ENCODE measurements around the gene ADCY4.

ADCY4 gene

DNA sequence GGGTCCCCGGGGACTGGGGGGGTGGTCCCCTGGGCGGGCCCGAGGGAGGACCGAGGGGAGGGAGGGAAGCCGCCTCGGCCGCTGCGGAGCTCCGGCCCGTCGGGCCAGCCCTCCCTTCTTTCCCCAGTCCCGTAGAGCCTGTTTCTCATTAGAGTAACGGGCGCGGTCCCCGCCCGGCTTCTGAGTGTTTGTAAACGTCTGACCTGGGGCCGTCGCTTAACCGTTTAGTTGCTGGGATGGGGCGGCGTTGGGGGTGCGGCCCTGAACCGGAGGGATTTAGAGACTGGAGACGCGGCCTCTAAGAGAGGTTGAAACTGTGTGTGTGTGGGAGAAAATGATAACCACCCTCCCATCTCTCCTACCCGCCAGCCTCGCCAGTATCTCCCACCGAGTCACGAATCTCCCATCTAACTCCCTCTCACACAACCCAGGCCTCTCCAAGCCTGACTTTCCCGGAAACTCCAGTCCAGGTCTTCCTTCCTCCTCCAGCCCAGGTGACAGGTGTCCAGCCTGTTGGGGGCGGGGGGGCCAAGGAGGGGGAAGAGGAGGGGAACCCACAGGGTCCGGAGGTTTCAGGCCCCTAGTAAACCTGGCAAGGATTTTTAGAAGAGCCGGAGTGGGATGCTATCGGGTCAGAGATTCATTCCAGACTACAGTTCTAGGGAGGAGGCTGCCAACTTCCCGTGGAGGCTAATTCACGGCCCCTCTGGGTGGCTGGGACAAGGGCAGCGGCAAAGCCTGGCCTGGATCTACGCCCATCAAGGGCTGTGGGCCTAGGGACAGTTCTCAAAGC, 32.0 kb upstream of the ADCY4 start:
- WGBS, 2 experiments = 0% methylated on average over 38 to 40 of the region's 40 CpGs
- H3K4me1 ChIP-seq (ENCODE audit: control insufficient read depth, insufficient read depth, low read length) = peaks cover 4% of the 10 kb centered on the region
- H3K4me3 ChIP-seq (ENCODE audit: insufficient read depth, low read depth, low read length) = peak overlapping the region; percentile 90
- peaks cover 3% of the 10 kb centered on the region for H3K36me3 ChIP-seq (ENCODE audit: control insufficient read depth, insufficient read depth, low read length)
- peaks cover 10% of the 10 kb centered on the region for H3K27me3 ChIP-seq (ENCODE audit: control insufficient read depth, insufficient read depth, low read length, poor library complexity, severe bottlenecking)
- no peaks in the 10 kb centered on the region for H3K9me3 ChIP-seq (ENCODE audit: control insufficient read depth, low read length)
- peak overlapping the region; percentile 93 for H3K27ac ChIP-seq (ENCODE audit: insufficient read depth, low read depth, low read length, poor library complexity, severe bottlenecking)

DNA sequence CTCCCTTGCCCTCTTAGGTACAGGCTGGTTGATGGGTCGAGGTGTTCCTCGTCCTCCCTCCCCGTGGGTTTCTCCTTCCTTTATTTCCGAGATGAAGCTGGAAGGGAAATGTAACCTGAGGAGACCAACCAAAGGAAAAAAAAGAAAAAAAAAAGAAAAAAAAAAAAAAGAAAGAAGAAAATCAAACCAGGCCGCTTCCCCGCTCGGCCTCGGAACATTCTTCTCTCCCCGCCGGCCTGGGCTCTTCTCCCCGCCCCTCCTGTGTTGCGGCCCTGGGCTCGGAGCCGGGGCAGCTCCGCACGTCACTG, 31.5 kb upstream of the ADCY4 start:
- Histone ChIP-seq H3K27me3 (ENCODE audit: control insufficient read depth, insufficient read depth, low read length, poor library complexity, severe bottlenecking) (peaks cover 15% of the 10 kb centered on the region), H3K4me1 (ENCODE audit: control insufficient read depth, insufficient read depth, low read length) (peaks cover 4% of the 10 kb centered on the region), H3K27ac (ENCODE audit: insufficient read depth, low read depth, low read length, poor library complexity, severe bottlenecking) (peak overlapping the region; percentile 93), H3K9me3 (ENCODE audit: control insufficient read depth, low read length) (no peaks in the 10 kb centered on the region), H3K4me3 (ENCODE audit: insufficient read depth, low read depth, low read length) (peak overlapping the region; percentile 90), H3K36me3 (ENCODE audit: control insufficient read depth, insufficient read depth, low read length) (no peaks in the 10 kb centered on the region)
- 0% methylated on average over 15 to 16 of the region's 16 CpGs for WGBS, 2 experiments

DNA sequence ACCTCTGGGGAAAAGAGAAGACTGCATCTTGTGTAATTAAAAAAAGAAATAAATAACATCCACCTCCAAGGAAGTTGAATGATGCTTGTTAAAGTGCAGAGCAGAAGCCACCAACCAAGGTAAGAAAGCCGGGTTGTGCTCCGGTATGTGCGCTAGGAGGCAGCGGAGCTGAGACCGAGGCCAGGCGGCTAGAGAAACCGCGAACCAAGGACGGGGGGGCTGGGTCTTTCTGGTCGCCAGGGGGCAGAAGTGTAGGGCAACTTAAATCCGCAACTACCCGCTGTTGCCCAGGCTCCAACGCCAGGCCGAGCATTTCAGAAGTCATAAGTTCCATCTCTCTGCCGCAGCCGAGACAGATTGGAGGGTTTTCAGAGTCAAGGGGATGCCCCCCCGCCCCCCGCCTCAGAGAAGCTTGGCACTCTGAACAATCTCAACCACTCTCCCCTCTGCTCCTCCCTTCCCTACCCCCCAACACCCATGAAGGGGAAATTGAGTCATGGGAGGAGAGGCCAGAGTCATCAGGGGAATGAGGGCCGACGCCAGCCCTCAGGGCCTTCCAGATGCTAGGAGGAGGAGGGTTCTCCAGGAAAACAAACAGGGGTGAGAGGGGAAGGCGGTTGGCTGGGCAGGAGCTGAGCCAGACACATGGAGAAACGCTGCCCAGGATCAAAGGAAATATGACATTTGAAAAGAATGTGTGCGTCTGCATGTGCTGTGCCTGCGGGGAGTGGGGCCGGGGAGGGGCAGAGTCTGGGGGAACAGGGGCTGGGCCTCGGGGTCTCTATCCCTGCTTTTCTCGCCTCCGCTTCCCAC, 30.9 kb upstream of the ADCY4 start:
- H3K27ac ChIP-seq (ENCODE audit: insufficient read depth, low read depth, low read length, poor library complexity, severe bottlenecking) = no peak overlapping the region
- H3K27me3 ChIP-seq (ENCODE audit: control insufficient read depth, insufficient read depth, low read length, poor library complexity, severe bottlenecking) = peaks cover 21% of the 10 kb centered on the region
- no peaks in the 10 kb centered on the region for H3K9me3 ChIP-seq (ENCODE audit: control insufficient read depth, low read length)
- no peaks in the 10 kb centered on the region for H3K36me3 ChIP-seq (ENCODE audit: control insufficient read depth, insufficient read depth, low read length)
- H3K4me3 ChIP-seq (ENCODE audit: insufficient read depth, low read depth, low read length) = peak overlapping the region; percentile 90
- 1 to 2% methylated on average over 27 to 28 of the region's 28 CpGs for WGBS, 2 experiments
- peaks cover under 1% of the 10 kb centered on the region for H3K4me1 ChIP-seq (ENCODE audit: control insufficient read depth, insufficient read depth, low read length)

DNA sequence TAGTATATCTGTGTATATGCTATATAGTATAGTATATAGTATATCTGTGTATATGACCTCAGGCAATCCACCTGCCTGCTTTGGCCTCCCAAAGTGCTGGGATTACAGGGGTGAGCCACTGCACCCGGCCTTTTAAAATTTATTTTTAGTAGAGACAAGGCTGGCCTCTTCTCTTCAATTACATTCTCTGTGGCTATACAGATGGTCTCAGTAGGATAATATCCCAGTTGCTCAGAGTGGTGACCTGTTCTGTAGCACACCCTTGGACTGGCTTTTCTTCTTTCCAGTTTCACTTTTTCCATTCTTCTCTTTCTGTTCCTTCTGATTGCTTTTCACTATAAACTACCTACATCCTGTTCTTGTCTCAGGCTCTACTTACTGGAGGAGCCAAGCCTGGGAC, 30.0 kb upstream of the ADCY4 start:
- WGBS, 2 experiments = 86 to 92% methylated on average over 1 of the region's 1 CpG
- Histone ChIP-seq H3K27ac (ENCODE audit: insufficient read depth, low read depth, low read length, poor library complexity, severe bottlenecking) (no peak overlapping the region), H3K36me3 (ENCODE audit: control insufficient read depth, insufficient read depth, low read length) (no peaks in the 10 kb centered on the region), H3K9me3 (ENCODE audit: control insufficient read depth, low read length) (no peaks in the 10 kb centered on the region), H3K27me3 (ENCODE audit: control insufficient read depth, insufficient read depth, low read length, poor library complexity, severe bottlenecking) (peaks cover 25% of the 10 kb centered on the region), H3K4me1 (ENCODE audit: control insufficient read depth, insufficient read depth, low read length) (no peaks in the 10 kb centered on the region), H3K4me3 (ENCODE audit: insufficient read depth, low read depth, low read length) (no peak overlapping the region)

DNA sequence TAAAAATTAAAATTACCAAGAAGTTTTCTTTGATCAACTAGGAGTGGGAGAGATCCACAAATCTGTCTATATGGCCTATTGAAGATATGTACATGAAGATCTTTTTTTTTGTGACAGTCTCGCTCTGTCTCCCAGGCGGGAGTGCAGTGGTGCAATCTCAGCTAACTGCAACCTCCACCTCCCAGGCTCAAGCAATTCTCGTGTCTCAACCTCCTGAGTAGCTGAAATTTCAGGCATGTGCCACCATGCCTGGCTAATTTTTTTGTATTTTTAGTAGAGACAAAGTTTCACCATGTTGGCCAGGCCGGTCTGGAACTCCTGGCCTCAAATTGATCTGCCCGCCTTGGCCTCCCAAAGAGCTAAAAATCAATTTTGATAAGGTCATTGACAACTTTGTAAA, 28.5 kb upstream of the ADCY4 start:
- Histone ChIP-seq H3K36me3 (ENCODE audit: control insufficient read depth, insufficient read depth, low read length) (no peaks in the 10 kb centered on the region), H3K27ac (ENCODE audit: insufficient read depth, low read depth, low read length, poor library complexity, severe bottlenecking) (no peak overlapping the region), H3K9me3 (ENCODE audit: control insufficient read depth, low read length) (no peaks in the 10 kb centered on the region), H3K4me1 (ENCODE audit: control insufficient read depth, insufficient read depth, low read length) (no peaks in the 10 kb centered on the region), H3K4me3 (ENCODE audit: insufficient read depth, low read depth, low read length) (no peak overlapping the region), H3K27me3 (ENCODE audit: control insufficient read depth, insufficient read depth, low read length, poor library complexity, severe bottlenecking) (peaks cover 25% of the 10 kb centered on the region)
- 80 to 84% methylated on average over 5 of the region's 5 CpGs for WGBS, 2 experiments

DNA sequence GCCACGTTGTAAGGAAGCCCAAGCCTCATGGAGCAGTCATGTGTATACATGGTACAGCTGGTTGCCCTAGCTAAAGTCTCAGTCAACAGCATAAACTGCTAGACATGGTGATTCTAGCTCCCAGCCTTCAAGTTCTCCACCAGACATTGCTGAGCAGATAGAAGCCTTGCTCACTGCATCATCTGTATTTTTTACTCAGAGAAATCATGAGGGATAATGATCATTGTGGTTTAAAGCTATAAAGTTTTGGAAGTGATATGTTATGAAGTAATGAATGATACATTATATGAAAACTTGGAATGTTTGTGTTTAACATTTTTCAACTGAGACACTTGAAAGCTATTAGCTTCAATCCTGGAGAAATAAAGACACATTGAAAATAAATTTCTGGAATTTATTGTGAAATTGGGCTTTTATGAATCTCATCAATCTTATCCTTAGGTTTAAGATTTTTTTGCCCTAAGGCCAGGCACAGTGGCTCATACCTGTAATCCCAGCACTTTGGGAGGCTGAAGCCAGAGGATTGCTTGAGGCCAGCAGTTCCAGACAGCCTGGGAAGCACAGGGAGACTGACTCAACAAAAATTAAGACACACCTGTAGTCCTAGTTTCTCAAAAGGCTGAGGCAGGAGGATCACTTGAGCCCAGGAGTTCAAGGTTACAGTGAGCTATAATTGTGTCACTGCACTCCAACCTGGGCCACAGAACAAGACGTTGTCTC, 27.5 kb upstream of the ADCY4 start:
- no peaks in the 10 kb centered on the region for H3K4me1 ChIP-seq (ENCODE audit: control insufficient read depth, insufficient read depth, low read length)
- H3K27ac ChIP-seq (ENCODE audit: insufficient read depth, low read depth, low read length, poor library complexity, severe bottlenecking) = no peak overlapping the region
- H3K27me3 ChIP-seq (ENCODE audit: control insufficient read depth, insufficient read depth, low read length, poor library complexity, severe bottlenecking) = peaks cover 25% of the 10 kb centered on the region
- H3K9me3 ChIP-seq (ENCODE audit: control insufficient read depth, low read length) = no peaks in the 10 kb centered on the region
- H3K4me3 ChIP-seq (ENCODE audit: insufficient read depth, low read depth, low read length) = no peak overlapping the region
- 30 to 46% methylated on average over 1 to 2 of the region's 2 CpGs for WGBS, 2 experiments
- H3K36me3 ChIP-seq (ENCODE audit: control insufficient read depth, insufficient read depth, low read length) = no peaks in the 10 kb centered on the region

DNA sequence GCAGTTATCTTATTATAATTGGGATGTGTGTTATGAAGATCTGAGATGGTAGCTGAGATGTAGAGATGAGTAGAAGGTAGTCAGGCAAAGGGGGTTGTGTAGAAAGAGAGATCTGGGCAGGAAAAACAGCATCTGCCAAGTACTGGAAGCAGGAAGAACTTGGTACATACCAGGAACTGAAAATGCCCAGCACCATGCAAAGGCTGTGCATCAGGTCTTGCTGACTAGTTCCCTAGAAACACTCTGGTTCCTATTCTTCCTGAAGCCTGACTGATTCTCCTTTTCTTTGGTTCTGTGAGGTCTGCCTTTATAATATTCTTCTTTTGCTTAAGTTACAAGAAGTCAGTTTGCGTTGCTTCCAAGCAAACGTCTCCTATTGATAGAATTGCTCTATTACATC, 26.5 kb upstream of the ADCY4 start:
- no peaks in the 10 kb centered on the region for H3K4me1 ChIP-seq (ENCODE audit: control insufficient read depth, insufficient read depth, low read length)
- H3K27ac ChIP-seq (ENCODE audit: insufficient read depth, low read depth, low read length, poor library complexity, severe bottlenecking) = no peak overlapping the region
- peaks cover 25% of the 10 kb centered on the region for H3K27me3 ChIP-seq (ENCODE audit: control insufficient read depth, insufficient read depth, low read length, poor library complexity, severe bottlenecking)
- WGBS, 2 experiments = 84 to 100% methylated on average over 1 to 2 of the region's 2 CpGs
- no peak overlapping the region for H3K4me3 ChIP-seq (ENCODE audit: insufficient read depth, low read depth, low read length)
- no peaks in the 10 kb centered on the region for H3K9me3 ChIP-seq (ENCODE audit: control insufficient read depth, low read length)
- no peaks in the 10 kb centered on the region for H3K36me3 ChIP-seq (ENCODE audit: control insufficient read depth, insufficient read depth, low read length)

DNA sequence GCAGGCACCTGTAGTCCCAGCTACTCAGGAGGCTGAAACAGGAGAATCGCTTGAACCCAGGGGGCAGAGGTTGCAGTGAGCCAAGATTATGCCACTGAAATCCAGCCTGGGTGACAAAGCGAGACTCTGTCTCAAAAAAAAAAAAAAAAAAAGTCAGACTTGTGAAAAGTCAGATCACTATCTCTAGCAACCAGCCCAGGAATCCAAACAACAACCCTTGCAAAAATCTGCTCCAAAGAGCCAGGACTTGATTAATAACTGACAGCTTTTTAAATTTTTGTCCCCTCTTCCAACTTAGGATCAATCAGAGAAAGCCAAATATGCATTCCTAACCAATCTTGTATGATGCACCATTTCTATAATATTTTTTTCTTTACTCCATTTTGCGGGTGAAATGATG, 25.4 kb upstream of the ADCY4 start:
- no peak overlapping the region for H3K27ac ChIP-seq (ENCODE audit: insufficient read depth, low read depth, low read length, poor library complexity, severe bottlenecking)
- no peaks in the 10 kb centered on the region for H3K36me3 ChIP-seq (ENCODE audit: control insufficient read depth, insufficient read depth, low read length)
- no peak overlapping the region for H3K4me3 ChIP-seq (ENCODE audit: insufficient read depth, low read depth, low read length)
- WGBS, 2 experiments = 90 to 92% methylated on average over 3 of the region's 3 CpGs
- H3K27me3 ChIP-seq (ENCODE audit: control insufficient read depth, insufficient read depth, low read length, poor library complexity, severe bottlenecking) = peaks cover 25% of the 10 kb centered on the region
- H3K4me1 ChIP-seq (ENCODE audit: control insufficient read depth, insufficient read depth, low read length) = no peaks in the 10 kb centered on the region
- H3K9me3 ChIP-seq (ENCODE audit: control insufficient read depth, low read length) = no peaks in the 10 kb centered on the region

DNA sequence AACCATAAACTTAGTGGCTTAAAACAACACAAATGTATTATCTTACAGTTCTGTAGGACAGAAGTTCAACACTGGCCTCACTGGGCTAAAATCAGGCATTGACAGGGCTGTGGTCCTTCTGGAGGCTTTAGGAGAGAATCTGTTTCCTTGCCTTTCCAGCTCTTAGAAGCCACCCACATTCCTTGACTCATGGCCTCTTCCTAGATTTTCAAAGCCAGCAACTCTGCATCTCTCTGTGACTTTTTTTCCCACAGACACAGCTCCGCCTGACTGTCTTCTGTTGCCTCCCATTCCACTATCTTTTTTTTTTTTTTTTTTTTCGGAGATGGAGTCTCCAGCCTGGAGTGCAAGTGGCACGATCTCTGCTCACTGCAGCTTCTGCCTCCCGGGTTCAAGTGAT, 21.3 kb upstream of the ADCY4 start:
- Histone ChIP-seq H3K9me3 (ENCODE audit: control insufficient read depth, low read length) (no peaks in the 10 kb centered on the region), H3K27me3 (ENCODE audit: control insufficient read depth, insufficient read depth, low read length, poor library complexity, severe bottlenecking) (peaks cover 27% of the 10 kb centered on the region), H3K4me1 (ENCODE audit: control insufficient read depth, insufficient read depth, low read length) (no peaks in the 10 kb centered on the region), H3K4me3 (ENCODE audit: insufficient read depth, low read depth, low read length) (no peak overlapping the region), H3K36me3 (ENCODE audit: control insufficient read depth, insufficient read depth, low read length) (no peaks in the 10 kb centered on the region), H3K27ac (ENCODE audit: insufficient read depth, low read depth, low read length, poor library complexity, severe bottlenecking) (no peak overlapping the region)
- 73 to 88% methylated on average over 4 of the region's 4 CpGs for WGBS, 2 experiments

DNA sequence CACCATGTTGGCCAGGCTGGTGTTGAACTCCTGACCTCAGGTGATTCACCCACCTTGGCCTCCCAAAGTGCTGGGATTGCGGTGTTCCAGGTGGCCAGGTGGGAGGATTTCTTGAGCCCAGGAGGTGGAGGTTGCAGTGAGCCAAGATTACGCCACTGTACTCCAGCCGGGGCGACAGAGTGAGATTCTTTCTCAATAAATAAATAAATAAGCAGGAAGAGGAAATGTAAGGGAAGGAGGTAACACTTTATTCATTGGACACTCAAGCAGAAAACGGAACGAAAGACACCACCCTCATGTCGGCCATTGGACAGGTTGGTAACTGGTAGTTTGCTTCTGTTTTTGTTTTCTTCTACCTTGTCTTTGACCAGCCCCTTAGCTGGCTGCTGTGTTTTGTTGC, 20.1 kb upstream of the ADCY4 start:
- H3K4me1 ChIP-seq (ENCODE audit: control insufficient read depth, insufficient read depth, low read length) = no peaks in the 10 kb centered on the region
- H3K9me3 ChIP-seq (ENCODE audit: control insufficient read depth, low read length) = no peaks in the 10 kb centered on the region
- peaks cover 31% of the 10 kb centered on the region for H3K27me3 ChIP-seq (ENCODE audit: control insufficient read depth, insufficient read depth, low read length, poor library complexity, severe bottlenecking)
- 88 to 94% methylated on average over 7 of the region's 7 CpGs for WGBS, 2 experiments
- H3K36me3 ChIP-seq (ENCODE audit: control insufficient read depth, insufficient read depth, low read length) = no peaks in the 10 kb centered on the region
- H3K27ac ChIP-seq (ENCODE audit: insufficient read depth, low read depth, low read length, poor library complexity, severe bottlenecking) = no peak overlapping the region
- H3K4me3 ChIP-seq (ENCODE audit: insufficient read depth, low read depth, low read length) = no peak overlapping the region
